ENCODE data around the gene DRC1.
"Not testable (repeated sequence)": the region's sequence is repeated elsewhere in the genome, so short reads cannot be mapped to it uniquely, and the experiment has no call there.

Gene DRC1

DNA sequence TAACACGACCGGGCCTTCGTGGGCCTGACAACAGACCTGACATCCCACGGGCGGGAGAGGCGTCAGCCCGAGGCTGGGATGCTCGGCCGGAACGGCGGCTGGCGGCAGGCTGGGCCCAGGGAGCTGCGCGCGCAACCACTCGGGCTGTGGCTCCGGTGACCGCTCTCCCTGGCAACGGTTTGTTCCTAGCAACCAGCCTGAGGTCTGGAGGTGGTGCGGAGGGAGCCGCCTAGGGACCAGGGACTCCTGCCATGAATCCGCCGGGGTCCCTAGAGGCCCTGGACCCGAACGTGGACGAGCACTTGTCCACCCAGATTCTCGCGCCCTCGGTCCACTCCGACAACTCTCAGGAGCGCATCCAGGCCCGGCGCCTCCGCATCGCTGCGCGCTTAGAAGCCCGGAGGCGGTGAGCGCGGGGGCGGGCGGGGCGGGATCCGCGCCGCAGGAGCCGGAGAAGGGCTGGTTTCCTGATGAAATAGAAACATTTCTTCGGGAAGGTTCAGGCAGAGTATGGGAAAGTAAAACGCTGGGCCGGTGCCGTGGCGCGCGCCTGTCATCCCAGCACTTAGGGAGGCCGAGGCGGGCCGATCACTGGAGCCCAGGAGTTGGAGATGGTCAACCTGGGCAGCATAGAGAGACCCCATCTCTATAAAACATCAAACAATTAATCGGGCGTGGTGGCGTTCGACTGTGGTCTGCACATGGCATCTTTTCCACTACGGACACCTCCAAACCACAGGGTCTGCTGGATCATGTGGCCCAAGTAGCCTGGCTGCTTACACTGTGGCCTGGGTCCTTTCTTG, at the start of gene DRC1:
Gene DRC1, plus strand, starts transcription at position 182 of the 803 bp plus-strand sequence. Its CDS starts 70 bp downstream, at position 252.
- Histone ChIP-seq H3K36me3 (no peaks in the 10 kb centered on the region), H3K4me3 (no peak within 1 kb of the TSS), H3K4me1 (peaks cover 20% of the 10 kb centered on the region), H3K27me3 (peaks cover 4% of the 10 kb centered on the region; the same call in 1 of the 2 replicates), H4K20me1 (no peaks in the 10 kb centered on the region), H3K9me3 (no peaks in the 10 kb centered on the region), H3K27ac (no peak within 1 kb of the TSS), H3K9ac (no peak within 1 kb of the TSS), H3K4me2 (no peak within 1 kb of the TSS; the same call in 1 of the 2 replicates)
- TF ChIP-seq Cebpa-rat (IDR thresholded peaks at IDR 0.05) = no peak

DNA sequence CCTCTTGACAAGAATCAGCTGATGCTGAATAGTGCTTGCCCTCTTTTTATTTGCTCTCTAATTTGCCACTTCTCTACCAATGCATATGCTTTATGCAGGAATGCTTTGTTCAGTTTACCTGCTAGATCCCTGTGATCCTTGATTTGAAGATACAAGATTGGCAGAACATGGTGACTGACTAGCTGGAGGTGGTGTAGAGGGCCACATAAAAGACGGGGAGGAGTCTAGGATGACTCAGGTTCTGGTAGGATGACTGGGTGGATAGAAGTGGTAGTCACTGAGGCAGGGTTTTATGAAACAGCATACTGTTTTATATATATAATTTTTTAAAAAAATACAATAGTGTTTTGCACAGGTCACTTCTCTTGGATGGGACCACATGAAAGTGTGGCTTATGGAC, 48.8 kb upstream of the DRC1 start:
- Histone ChIP-seq H3K9ac (no peak overlapping the region), H3K36me3 (peaks cover 42% of the 10 kb centered on the region), H3K4me2 (no peak overlapping the region), H3K27me3 (no peaks in the 10 kb centered on the region), H3K9me3 (no peaks in the 10 kb centered on the region), H3K4me3 (no peak overlapping the region), H3K4me1 (peaks cover 30% of the 10 kb centered on the region), H4K20me1 (peaks cover 97% of the 10 kb centered on the region), H3K27ac (no peak overlapping the region)
- no peak for TF ChIP-seq Cebpa-rat (IDR thresholded peaks at IDR 0.05)

- not testable (repeated sequence) for H3K9ac ChIP-seq, H3K9me3 ChIP-seq, H3K4me3 ChIP-seq, H3K4me2 ChIP-seq, H3K27me3 ChIP-seq, H3K27ac ChIP-seq
- H3K36me3 ChIP-seq = peaks cover 58% of the 10 kb centered on the region
- H3K4me1 ChIP-seq = peaks cover 28% of the 10 kb centered on the region
- H4K20me1 ChIP-seq = peaks cover 98% of the 10 kb centered on the region
Measured at GRCh38 chr2:26354469-26354868, 47.3 kb upstream of the DRC1 start.

DNA sequence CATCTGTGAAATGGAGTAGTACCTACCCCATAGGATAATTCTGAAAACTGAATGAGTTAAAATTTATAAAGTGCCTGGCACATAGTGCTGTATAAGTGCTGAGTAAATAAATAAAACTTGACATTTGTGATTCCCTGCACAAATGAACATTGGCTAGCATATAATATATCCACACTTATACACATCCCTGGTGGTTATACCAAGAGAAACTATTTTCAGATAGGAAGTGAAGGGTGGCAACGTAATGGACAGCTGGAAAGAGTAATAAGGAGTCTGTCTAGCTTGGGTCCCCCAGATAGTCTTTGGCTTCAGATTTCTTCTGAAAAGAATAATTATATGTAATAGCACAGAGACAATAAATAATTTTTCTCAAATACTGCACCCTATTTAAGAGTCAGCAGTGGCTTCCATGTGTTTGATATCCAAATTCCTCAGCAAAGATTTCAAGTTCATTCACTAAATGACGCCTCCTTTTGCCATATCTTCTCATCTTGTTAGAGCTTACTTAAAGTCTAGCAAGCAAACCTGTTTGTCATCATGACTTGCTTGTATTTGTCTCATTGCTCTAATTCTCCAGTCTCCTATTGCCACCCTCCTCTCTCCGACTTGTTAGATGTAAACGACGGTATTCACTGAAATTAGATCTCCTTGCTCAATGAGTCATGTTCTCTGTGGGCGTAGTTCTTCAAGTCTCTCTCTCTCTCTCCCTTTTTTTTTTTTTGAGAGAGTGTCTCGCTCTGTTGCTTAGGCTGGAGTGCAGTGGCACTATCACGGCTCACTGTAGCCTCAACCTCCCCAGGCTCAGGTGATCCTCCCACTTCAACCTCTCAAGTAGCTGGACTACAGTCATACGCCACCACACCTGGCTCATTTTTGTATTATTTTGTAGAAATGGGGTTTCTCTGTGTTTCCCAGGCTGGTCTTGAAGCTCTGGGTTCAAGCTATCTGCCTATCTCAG, 46.4 kb upstream of the DRC1 start:
- H3K36me3 ChIP-seq = peaks cover 56% of the 10 kb centered on the region
- no peaks in the 10 kb centered on the region for H3K27me3 ChIP-seq
- H3K4me3 ChIP-seq = no peak overlapping the region
- peaks cover 100% of the 10 kb centered on the region for H4K20me1 ChIP-seq
- no peak overlapping the region for H3K4me2 ChIP-seq
- no peaks in the 10 kb centered on the region for H3K9me3 ChIP-seq
- TF ChIP-seq Cebpa-rat (IDR thresholded peaks at IDR 0.05) = no peak
- peaks cover 28% of the 10 kb centered on the region for H3K4me1 ChIP-seq
- H3K27ac ChIP-seq = no peak overlapping the region
- no peak overlapping the region for H3K9ac ChIP-seq

DNA sequence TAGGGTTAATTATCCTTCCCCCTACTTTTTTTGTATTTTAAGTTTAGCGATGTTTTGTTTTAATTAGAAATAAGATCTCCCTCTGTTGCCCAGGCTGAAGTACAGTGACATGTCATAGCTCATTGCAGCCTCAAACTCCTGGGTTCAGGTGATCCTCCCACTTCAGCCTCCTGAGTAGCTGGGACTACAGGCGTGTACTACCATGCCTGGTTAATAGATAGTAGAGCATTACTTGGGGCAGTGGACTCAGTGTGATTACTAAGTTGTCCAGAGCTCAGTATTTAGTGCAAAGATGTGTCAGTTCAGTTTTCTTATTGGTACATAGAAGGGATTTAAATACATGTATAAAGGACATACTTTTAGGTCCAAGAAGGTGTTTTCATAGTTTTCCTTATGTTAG, 45.6 kb upstream of the DRC1 start:
- peaks cover 50% of the 10 kb centered on the region for H3K36me3 ChIP-seq
- no peaks in the 10 kb centered on the region for H3K9me3 ChIP-seq
- no peak overlapping the region for H3K4me2 ChIP-seq
- no peak for TF ChIP-seq Cebpa-rat (IDR thresholded peaks at IDR 0.05)
- no peaks in the 10 kb centered on the region for H3K27me3 ChIP-seq
- no peak overlapping the region for H3K27ac ChIP-seq
- H3K4me3 ChIP-seq = no peak overlapping the region
- peaks cover 28% of the 10 kb centered on the region for H3K4me1 ChIP-seq
- no peak overlapping the region for H3K9ac ChIP-seq
- peaks cover 100% of the 10 kb centered on the region for H4K20me1 ChIP-seq

- Histone ChIP-seq H3K4me1 (peaks cover 28% of the 10 kb centered on the region), H4K20me1 (peaks cover 100% of the 10 kb centered on the region), H3K4me2 (no peak overlapping the region), H3K4me3 (no peak overlapping the region), H3K27me3 (no peaks in the 10 kb centered on the region), H3K9ac (no peak overlapping the region), H3K27ac (no peak overlapping the region), H3K36me3 (peaks cover 50% of the 10 kb centered on the region), H3K9me3 (no peaks in the 10 kb centered on the region)
- no peak for TF ChIP-seq Cebpa-rat (IDR thresholded peaks at IDR 0.05)
Measured at GRCh38 chr2:26356771-26357170, 44.9 kb upstream of the DRC1 start.

DNA sequence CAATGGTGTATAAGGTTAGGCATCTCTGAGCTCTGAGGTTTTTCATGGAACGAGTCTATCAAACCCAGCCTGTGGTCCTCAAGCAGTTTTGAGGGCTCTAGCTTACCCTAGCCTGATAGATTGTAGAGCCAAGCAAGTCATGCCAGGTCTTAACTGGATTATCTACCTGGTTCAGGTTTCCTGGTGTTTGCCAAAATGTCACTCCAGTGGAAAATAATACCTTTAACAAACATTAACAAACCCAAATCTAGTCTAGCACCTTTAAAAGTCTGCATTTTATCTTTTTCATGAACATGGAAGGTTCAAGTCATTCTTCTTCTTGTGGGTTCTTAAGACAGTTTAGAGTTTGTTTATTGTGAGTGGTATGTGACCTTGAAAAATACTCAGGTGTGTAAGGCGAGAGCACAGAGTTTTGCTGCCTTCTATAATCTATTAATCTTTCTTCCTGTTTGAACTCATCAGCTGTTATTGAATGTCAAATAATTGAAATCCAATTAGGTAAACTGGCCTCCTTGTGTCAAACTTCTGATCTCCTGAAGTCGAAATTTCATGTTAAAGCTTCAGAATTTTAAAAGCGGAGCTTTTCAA, 41.7 kb upstream of the DRC1 start:
- H3K4me1 ChIP-seq = peaks cover 28% of the 10 kb centered on the region
- H4K20me1 ChIP-seq = peaks cover 99% of the 10 kb centered on the region
- no peak overlapping the region for H3K27ac ChIP-seq
- no peaks in the 10 kb centered on the region for H3K27me3 ChIP-seq
- peaks cover 45% of the 10 kb centered on the region for H3K36me3 ChIP-seq
- no peaks in the 10 kb centered on the region for H3K9me3 ChIP-seq
- H3K4me3 ChIP-seq = no peak overlapping the region
- H3K4me2 ChIP-seq = no peak overlapping the region
- TF ChIP-seq Cebpa-rat (IDR thresholded peaks at IDR 0.05) = no peak
- H3K9ac ChIP-seq = no peak overlapping the region

- H3K36me3 ChIP-seq = peaks cover 70% of the 10 kb centered on the region
- H3K4me2 ChIP-seq = no peak overlapping the region
- H3K4me1 ChIP-seq = peaks cover 9% of the 10 kb centered on the region
- no peak overlapping the region for H3K9ac ChIP-seq
- H3K4me3 ChIP-seq = no peak overlapping the region
- no peaks in the 10 kb centered on the region for H3K27me3 ChIP-seq
- H3K9me3 ChIP-seq = no peaks in the 10 kb centered on the region
- H3K27ac ChIP-seq = no peak overlapping the region
- no peak for TF ChIP-seq Cebpa-rat (IDR thresholded peaks at IDR 0.05)
- H4K20me1 ChIP-seq = peaks cover 71% of the 10 kb centered on the region
Measured at GRCh38 chr2:26363323-26363722, 38.4 kb upstream of the DRC1 start.

DNA sequence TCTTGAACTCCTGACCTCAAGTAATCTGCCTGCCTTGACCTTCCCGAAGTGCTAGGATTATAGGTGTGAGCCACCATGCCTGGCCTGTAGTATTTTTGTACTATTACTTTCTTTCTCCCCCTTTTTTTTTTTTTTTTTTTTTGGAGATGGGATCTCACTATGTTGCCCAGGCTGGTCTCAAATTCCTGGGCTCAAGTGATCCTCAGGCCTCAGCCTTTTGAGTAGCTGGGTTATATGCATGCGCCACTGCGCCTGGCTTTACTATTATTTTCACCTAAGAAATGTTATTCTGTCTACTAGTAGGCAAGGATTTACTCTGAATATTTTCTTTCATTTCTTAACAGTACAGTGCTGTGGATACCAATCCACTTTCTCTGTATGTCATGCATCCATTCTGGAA, 37.8 kb upstream of the DRC1 start:
- Histone ChIP-seq H3K4me1 (peaks cover 3% of the 10 kb centered on the region; the same call in 1 of the 2 replicates), H3K4me3 (no peak overlapping the region), H3K9ac (no peak overlapping the region), H3K36me3 (peaks cover 70% of the 10 kb centered on the region), H3K4me2 (no peak overlapping the region), H3K27ac (no peak overlapping the region), H3K9me3 (no peaks in the 10 kb centered on the region), H4K20me1 (peaks cover 65% of the 10 kb centered on the region), H3K27me3 (no peaks in the 10 kb centered on the region)
- no peak for TF ChIP-seq Cebpa-rat (IDR thresholded peaks at IDR 0.05)

All from BLaER1 (cell line).